ENCODE measurements around the gene PSMB4.

Gene PSMB4

DNA sequence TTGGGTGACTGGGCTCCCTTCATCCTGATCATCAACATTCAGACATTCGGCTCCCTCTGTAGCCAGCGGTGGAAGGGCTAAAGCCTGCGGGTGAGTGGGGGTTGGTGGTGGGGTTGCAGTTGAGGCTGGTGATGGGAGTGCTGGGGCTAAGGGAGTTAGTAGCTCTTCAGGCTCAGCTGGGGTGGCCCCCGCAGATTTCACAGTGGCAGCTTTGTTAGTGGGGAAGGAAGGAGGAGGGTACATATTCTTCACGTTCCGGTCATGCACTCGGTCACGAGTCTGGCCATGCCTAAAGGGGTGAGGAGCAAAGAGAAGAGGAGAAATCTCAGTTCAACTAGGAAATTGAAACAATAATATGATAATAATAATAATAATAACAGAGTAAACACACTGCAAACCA, 6.8 kb downstream of the PSMB4 start:
- H3K9me3 ChIP-seq (replicated peaks; ENCODE audit: insufficient read depth, low read length), result no peaks in the 10 kb centered on the region
- no peaks in the 10 kb centered on the region for H3K9me2 ChIP-seq (replicated peaks; ENCODE audit: insufficient read depth, low read length)
- H4K20me1 ChIP-seq (ENCODE audit: insufficient read depth, low read length), result no peaks in the 10 kb centered on the region
- peaks cover 8% of the 10 kb centered on the region for H3K4me1 ChIP-seq (ENCODE audit: low read length)
- no peaks in the 10 kb centered on the region for H3K27me3 ChIP-seq (replicated peaks; ENCODE audit: insufficient read depth, low read length)
- no peak for DNase-seq
- peaks cover 19% of the 10 kb centered on the region for H3K79me2 ChIP-seq (ENCODE audit: low read length)
- no peak overlapping the region for H3K4me3 ChIP-seq (ENCODE audit: low read length)
- TF ChIP-seq EZH2 (optimal IDR thresholded peaks at IDR 0.05; ENCODE audit: low read depth, low read length), result no peak
- TF ChIP-seq, protein P1, sequence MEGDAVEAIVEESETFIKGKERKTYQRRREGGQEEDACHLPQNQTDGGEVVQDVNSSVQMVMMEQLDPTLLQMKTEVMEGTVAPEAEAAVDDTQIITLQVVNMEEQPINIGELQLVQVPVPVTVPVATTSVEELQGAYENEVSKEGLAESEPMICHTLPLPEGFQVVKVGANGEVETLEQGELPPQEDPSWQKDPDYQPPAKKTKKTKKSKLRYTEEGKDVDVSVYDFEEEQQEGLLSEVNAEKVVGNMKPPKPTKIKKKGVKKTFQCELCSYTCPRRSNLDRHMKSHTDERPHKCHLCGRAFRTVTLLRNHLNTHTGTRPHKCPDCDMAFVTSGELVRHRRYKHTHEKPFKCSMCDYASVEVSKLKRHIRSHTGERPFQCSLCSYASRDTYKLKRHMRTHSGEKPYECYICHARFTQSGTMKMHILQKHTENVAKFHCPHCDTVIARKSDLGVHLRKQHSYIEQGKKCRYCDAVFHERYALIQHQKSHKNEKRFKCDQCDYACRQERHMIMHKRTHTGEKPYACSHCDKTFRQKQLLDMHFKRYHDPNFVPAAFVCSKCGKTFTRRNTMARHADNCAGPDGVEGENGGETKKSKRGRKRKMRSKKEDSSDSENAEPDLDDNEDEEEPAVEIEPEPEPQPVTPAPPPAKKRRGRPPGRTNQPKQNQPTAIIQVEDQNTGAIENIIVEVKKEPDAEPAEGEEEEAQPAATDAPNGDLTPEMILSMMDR (IDR thresholded peaks at IDR 0.05; ENCODE audit: low read length), result no peak
- no peak overlapping the region for H3K27ac ChIP-seq (ENCODE audit: low read length)
- peaks cover 21% of the 10 kb centered on the region for H3K36me3 ChIP-seq (replicated peaks; ENCODE audit: insufficient read depth, low read length)
- no peak overlapping the region for H3K9ac ChIP-seq (ENCODE audit: low read length)
- peaks cover 39% of the 10 kb centered on the region for H3F3A ChIP-seq (ENCODE audit: insufficient read depth, low read length)
- no peak overlapping the region for H2AFZ ChIP-seq (ENCODE audit: low read length)
- no peak overlapping the region for H3K4me2 ChIP-seq (ENCODE audit: low read depth, low read length)

DNA sequence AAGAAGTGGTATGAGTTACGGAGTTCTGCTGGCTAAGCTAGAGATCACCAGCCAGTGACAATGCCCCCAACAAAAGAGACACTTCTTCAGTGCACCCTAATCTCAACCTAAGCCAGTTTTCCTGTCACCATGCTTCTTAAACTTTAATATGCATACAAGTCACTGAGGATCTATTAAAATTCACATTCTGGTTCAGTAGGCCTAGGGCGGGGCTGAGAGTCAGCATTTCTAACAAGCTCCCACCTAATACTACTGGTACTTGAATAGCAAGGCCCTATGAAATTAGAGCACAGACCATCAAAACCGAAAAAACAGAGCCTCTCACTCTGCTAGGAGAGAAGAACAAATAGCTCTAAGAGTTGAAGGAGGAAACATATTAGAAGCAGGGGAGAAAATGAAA, 7.9 kb downstream of the PSMB4 start:
- H3K27me3 ChIP-seq (replicated peaks; ENCODE audit: insufficient read depth, low read length), result no peaks in the 10 kb centered on the region
- no peak for TF ChIP-seq EZH2 (optimal IDR thresholded peaks at IDR 0.05; ENCODE audit: low read depth, low read length)
- TF ChIP-seq, protein P1 (IDR thresholded peaks at IDR 0.05; ENCODE audit: low read length), result no peak
- no peak for TF ChIP-seq EZH2phosphoT487 (IDR thresholded peaks at IDR 0.05; ENCODE audit: low read length)
- H3K9me3 ChIP-seq (replicated peaks; ENCODE audit: insufficient read depth, low read length), result no peaks in the 10 kb centered on the region
- H3K79me2 ChIP-seq (ENCODE audit: low read length), result peaks cover 7% of the 10 kb centered on the region; the same call in 1 of the 2 replicates
- H3K36me3 ChIP-seq (replicated peaks; ENCODE audit: insufficient read depth, low read length), result peaks cover 18% of the 10 kb centered on the region
- H2AFZ ChIP-seq (ENCODE audit: low read length), result no peak overlapping the region
- no peak overlapping the region for H3K4me3 ChIP-seq (ENCODE audit: low read length)
- H3F3A ChIP-seq (ENCODE audit: insufficient read depth, low read length), result peaks cover 31% of the 10 kb centered on the region
- no peak overlapping the region for H3K4me2 ChIP-seq (ENCODE audit: low read depth, low read length)
- no peak for DNase-seq
- no peak overlapping the region for H3K27ac ChIP-seq (ENCODE audit: low read length)
- no peaks in the 10 kb centered on the region for H4K20me1 ChIP-seq (ENCODE audit: insufficient read depth, low read length)
- no peak overlapping the region for H3K9ac ChIP-seq (ENCODE audit: low read length)
- H3K9me2 ChIP-seq (replicated peaks; ENCODE audit: insufficient read depth, low read length), result no peaks in the 10 kb centered on the region
- 0 out of 2 replicates have a peak, but pooled peaks cover 6% of the 10 kb centered on the region for H3K4me1 ChIP-seq (ENCODE audit: low read length)

DNA sequence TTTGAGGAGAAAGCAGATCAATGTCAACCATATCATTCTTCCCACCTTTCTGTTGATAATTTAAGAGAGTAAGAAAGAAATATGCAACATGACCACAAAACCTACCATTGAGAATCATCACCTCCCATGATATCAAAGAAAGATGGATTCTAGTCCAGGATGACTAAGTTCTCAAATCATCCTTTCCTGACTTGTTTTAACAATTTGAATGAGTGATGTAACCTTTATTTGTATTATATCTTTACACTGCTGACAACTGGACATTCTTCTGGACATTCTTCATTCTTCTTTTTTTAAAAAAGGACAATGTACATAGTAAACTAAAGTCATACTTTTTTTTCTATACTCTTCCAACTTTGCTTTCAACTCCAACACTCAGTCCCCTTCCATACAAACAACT, 9.5 kb downstream of the PSMB4 start:
- peaks cover 15% of the 10 kb centered on the region for H3F3A ChIP-seq (ENCODE audit: insufficient read depth, low read length)
- no peak overlapping the region for H3K27ac ChIP-seq (ENCODE audit: low read length)
- H4K20me1 ChIP-seq (ENCODE audit: insufficient read depth, low read length), result no peaks in the 10 kb centered on the region
- H2AFZ ChIP-seq (ENCODE audit: low read length), result no peak overlapping the region
- no peak overlapping the region for H3K4me2 ChIP-seq (ENCODE audit: low read depth, low read length)
- H3K27me3 ChIP-seq (replicated peaks; ENCODE audit: insufficient read depth, low read length), result no peaks in the 10 kb centered on the region
- no peak for DNase-seq
- H3K79me2 ChIP-seq (ENCODE audit: low read length), result no peaks in the 10 kb centered on the region
- H3K9ac ChIP-seq (ENCODE audit: low read length), result no peak overlapping the region
- no peak overlapping the region for H3K4me3 ChIP-seq (ENCODE audit: low read length)
- no peaks in the 10 kb centered on the region for H3K9me2 ChIP-seq (replicated peaks; ENCODE audit: insufficient read depth, low read length)
- peaks cover 19% of the 10 kb centered on the region; the same call in 1 of the 2 replicates for H3K36me3 ChIP-seq (replicated peaks; ENCODE audit: insufficient read depth, low read length)
- no peaks in the 10 kb centered on the region for H3K9me3 ChIP-seq (replicated peaks; ENCODE audit: insufficient read depth, low read length)
- TF ChIP-seq, protein P1 (IDR thresholded peaks at IDR 0.05; ENCODE audit: low read length), result no peak
- TF ChIP-seq EZH2 (optimal IDR thresholded peaks at IDR 0.05; ENCODE audit: low read depth, low read length), result no peak
- TF ChIP-seq EZH2phosphoT487 (IDR thresholded peaks at IDR 0.05; ENCODE audit: low read length), result no peak
- 0 out of 2 replicates have a peak, but pooled peaks cover 6% of the 10 kb centered on the region for H3K4me1 ChIP-seq (ENCODE audit: low read length)
